GM06990 (cell line): ENCODE measurements around the gene SIPA1.

Experiments
- DNase-seq: peaks from one replicate; pipeline ENCODE4 v3.0.0-alpha.2; 2011; ENCODE audit not compliant: insufficient read length; ENCODE audit errors: extremely low read depth
- H3K27me3 ChIP-seq: replicated peaks from 2 replicates; pipeline ENCODE4 v1.6.0; 2011; ENCODE audit warnings: low read length; ENCODE audit not compliant: control insufficient read depth, insufficient read depth
- H3K36me3 ChIP-seq: 2 replicates; pipeline ENCODE4 v1.5.1; 2011; ENCODE audit warnings: low read length; ENCODE audit not compliant: control insufficient read depth, insufficient read depth
- H3K4me3 ChIP-seq: replicated peaks from 2 replicates; pipeline ENCODE4 v1.5.1; 2011; ENCODE audit warnings: low read depth, mild to moderate bottlenecking, control low read depth, low read length
- CTCF ChIP-seq: IDR thresholded peaks from 2 replicates; pipeline ENCODE4 v1.5.1; 2011; ENCODE audit warnings: low read length, control low read depth, mild to moderate bottlenecking, inconsistent platforms; ENCODE audit not compliant: insufficient read depth, poor library complexity, severe bottlenecking

The SIPA1 gene

GRCh38 chr11:65611028-65611757, 26.7 kb upstream of the SIPA1 start:
- DNase-seq: no peak
- peaks cover 25% of the 10 kb centered on the region for H3K36me3 ChIP-seq
- no peak overlapping the region for H3K4me3 ChIP-seq
- H3K27me3 ChIP-seq: no peaks in the 10 kb centered on the region
- no peak for TF ChIP-seq CTCF

- peaks cover 20% of the 10 kb centered on the region for H3K36me3 ChIP-seq
- H3K4me3 ChIP-seq: peak overlapping the region; percentile 96
- DNase-seq: no peak
Measured at GRCh38 chr11:65611758-65612603, 25.9 kb upstream of the SIPA1 start.

GRCh38 chr11:65612691-65613090, 25.2 kb upstream of the SIPA1 start:
- Histone ChIP-seq H3K36me3 (peaks cover 18% of the 10 kb centered on the region), H3K4me3 (peak overlapping the region; percentile 96), H3K27me3 (no peaks in the 10 kb centered on the region)
- DNase-seq: no peak
- no peak for TF ChIP-seq CTCF

More at GRCh38 chr11:65611758-65612603, 25.9 kb upstream of the SIPA1 start:
- no peaks in the 10 kb centered on the region for H3K27me3 ChIP-seq
- no peak for TF ChIP-seq CTCF

GRCh38 chr11:65613091-65613928, 24.6 kb upstream of the SIPA1 start:
- H3K4me3 ChIP-seq: peak overlapping the region; percentile 96
- H3K27me3 ChIP-seq: no peaks in the 10 kb centered on the region
- TF ChIP-seq CTCF: no peak
- DNase-seq: no peak
- H3K36me3 ChIP-seq: peaks cover 18% of the 10 kb centered on the region

- no peak for TF ChIP-seq CTCF
- no peaks in the 10 kb centered on the region for H3K27me3 ChIP-seq
- peak within 1 kb of the TSS; percentile 96 for H3K4me3 ChIP-seq
- H3K36me3 ChIP-seq: peaks cover 30% of the 10 kb centered on the region
- DNase-seq: peak; percentile 98
Measured at GRCh38 chr11:65615229-65615949, 22.5 kb upstream of the SIPA1 start, which contains the start of gene PCNX3. TSS of gene PCNX3 (plus strand) at chr11:65615776. CDS start at chr11:65616312, 536 bp downstream.
